Retina (tissue), 1 donor: ENCODE data around the gene TMEM232.
"Not testable (repeated sequence)": the region's sequence is repeated elsewhere in the genome, so short reads cannot be mapped to it uniquely, and the experiment has no call there.

Source experiments
- DNase-seq: peaks from one replicate; pipeline ENCODE4 v3.0.0-alpha.2; 2016

TMEM232 gene

GRCh38 chr5:110705349-110705748, 21.1 kb downstream of the TMEM232 start:
- DNase-seq: no peak

- no peak for DNase-seq
Measured at GRCh38 chr5:110703481-110703880, 23.0 kb downstream of the TMEM232 start.

- no peak for DNase-seq
Measured at GRCh38 chr5:110702704-110703103, 23.8 kb downstream of the TMEM232 start.

DNA sequence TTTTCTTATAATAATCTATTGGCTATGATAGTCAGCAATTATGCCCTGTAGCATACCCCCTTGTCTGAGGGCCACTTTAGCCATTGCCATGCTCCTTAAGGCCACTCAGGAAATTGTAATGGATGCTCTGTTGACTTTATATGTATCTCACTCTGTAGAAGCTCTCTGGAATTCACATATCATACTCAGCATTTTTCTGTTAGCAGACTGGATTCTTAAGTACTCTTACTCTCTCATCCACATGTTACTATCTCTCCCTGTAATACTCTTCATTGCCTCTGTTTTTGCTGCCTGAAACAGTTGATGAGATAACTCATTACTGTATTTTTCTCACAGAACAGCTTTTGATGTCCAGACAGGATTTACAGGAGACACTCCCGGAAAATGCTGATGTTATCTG, 24.2 kb downstream of the TMEM232 start:
- DNase-seq: no peak

DNA sequence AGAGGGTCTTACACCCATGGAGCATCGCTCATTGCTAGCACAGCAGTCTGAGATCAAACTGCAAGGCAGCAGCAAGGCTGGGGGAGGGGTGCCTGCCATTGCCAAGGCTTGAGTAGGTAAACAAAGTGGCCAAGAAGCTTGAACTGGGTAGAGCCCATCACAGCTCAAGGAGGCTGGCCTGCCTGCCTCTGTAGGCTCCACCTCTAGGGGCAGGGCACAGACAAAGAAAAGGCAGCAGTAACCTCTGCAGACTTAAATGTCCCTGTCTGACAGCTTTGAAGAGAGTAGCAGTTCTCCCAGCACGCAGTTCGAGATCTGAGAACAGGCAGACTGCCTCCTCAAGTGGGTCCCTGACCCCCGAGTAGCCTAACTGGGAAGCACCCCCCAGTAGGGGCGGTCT, 33.8 kb downstream of the TMEM232 start:
- not testable (repeated sequence) for DNase-seq

GRCh38 chr5:110690587-110690986, 35.9 kb downstream of the TMEM232 start:
- not testable (repeated sequence) for DNase-seq

DNA sequence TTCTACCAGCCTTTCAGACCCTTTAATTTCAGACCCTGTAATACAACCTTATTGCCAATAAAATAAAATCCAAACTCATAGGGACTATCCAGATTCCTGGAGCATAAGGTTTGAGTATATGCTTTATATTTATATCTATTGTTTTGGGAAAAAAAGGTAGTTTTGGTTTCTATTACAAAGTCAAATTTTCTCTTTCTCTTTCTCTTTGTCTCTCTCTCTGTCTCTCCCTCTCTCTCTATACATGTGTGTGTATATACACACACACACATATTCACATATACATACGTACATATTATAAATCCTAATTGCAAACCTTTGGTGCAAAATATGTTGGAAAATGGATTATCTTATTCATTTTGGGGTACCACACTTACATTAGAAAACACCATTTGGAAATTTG, 39.0 kb downstream of the TMEM232 start:
- no peak for DNase-seq

GRCh38 chr5:110686270-110686669, 40.2 kb downstream of the TMEM232 start:
- DNase-seq: no peak

- no peak for DNase-seq
Measured at GRCh38 chr5:110681953-110682352, 44.5 kb downstream of the TMEM232 start.

- no peak for DNase-seq
Measured at GRCh38 chr5:110681109-110681508, 45.4 kb downstream of the TMEM232 start.

DNA sequence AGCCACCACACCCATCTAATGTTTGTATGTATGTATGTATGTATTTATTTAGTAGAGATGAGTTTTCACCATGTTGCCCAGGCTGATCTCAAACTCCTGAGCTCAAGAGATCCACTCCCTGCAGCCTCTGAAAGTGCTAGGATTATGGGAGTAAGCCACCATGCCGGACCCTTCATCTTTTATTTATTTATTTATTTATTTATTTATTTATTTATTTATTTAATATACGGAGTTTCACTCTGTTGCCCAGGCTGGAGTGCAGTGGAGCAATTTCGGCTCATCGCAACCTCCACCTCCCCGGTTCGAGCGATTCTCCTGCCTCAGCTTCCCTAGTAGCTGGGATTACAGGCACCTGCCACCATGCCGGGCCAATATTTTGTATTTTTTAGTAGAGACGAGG, 49.9 kb downstream of the TMEM232 start:
- DNase-seq: not testable (repeated sequence)

DNA sequence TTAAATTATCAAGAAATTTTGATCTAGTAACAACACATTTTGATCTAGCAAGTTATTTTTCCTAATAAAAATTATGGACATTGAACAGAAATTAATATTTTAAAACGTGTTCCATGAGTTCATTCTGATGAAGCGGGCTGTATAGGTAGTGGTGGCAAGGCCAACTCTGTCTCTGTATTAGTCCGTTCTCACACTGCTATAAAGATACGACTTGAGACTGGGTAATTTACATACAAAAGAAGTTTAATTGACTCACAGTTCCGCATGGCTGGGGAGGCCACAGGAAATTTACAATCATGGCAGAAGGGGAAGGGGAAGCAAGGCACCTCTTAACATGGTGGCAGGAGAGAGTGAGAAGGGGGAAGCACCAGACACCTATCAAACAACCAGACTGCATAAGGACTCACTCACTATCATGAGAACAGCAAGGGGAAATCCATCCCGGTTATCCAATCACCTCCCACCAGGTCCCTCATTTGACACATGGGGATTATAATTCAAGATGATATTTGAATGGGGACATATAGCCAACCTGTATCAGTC, 61.2 kb downstream of the TMEM232 start:
- DNase-seq: no peak

- DNase-seq: no peak
Measured at GRCh38 chr5:110663525-110663924, 62.9 kb downstream of the TMEM232 start.

GRCh38 chr5:110658006-110658405, 68.5 kb downstream of the TMEM232 start:
- no peak for DNase-seq

GRCh38 chr5:110653231-110653970, 73.1 kb downstream of the TMEM232 start:
- DNase-seq: no peak

DNA sequence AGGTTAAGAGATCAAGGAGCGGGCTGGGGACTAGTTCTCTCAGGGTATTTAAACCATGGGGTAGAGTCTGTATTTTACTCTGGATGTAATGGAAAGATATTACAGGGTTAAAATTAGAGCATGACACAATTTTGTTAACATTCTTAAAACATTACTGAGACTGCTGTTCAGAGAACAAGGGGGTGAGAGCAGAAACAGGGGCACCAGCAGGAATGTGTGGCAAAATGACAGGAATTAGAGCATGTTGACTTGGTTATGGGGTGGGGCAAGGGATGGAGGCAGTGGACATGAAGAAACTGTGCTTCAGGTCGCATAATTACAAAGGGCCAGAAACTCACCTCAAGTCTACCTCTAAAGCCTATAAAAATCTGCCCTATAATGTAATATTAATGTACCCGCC, 75.0 kb downstream of the TMEM232 start:
- DNase-seq: no peak

DNA sequence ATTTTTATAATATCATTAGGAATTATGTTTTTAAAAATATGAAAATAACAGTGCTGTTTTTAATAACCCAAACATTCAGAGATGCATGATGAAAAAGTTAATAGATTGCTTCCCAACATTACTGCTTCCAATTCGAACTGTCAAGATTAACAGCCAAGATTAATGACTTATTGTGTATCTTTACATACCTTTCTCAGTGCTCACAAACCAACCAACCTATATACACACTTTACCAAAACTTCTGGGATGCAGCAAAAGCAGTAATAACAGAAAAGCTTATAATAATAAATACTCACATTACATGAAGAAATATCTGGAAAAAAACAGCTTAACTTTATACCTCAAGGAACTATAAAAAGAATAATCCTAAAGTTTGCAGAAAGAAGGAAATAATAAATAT, 82.1 kb downstream of the TMEM232 start:
- no peak for DNase-seq

DNA sequence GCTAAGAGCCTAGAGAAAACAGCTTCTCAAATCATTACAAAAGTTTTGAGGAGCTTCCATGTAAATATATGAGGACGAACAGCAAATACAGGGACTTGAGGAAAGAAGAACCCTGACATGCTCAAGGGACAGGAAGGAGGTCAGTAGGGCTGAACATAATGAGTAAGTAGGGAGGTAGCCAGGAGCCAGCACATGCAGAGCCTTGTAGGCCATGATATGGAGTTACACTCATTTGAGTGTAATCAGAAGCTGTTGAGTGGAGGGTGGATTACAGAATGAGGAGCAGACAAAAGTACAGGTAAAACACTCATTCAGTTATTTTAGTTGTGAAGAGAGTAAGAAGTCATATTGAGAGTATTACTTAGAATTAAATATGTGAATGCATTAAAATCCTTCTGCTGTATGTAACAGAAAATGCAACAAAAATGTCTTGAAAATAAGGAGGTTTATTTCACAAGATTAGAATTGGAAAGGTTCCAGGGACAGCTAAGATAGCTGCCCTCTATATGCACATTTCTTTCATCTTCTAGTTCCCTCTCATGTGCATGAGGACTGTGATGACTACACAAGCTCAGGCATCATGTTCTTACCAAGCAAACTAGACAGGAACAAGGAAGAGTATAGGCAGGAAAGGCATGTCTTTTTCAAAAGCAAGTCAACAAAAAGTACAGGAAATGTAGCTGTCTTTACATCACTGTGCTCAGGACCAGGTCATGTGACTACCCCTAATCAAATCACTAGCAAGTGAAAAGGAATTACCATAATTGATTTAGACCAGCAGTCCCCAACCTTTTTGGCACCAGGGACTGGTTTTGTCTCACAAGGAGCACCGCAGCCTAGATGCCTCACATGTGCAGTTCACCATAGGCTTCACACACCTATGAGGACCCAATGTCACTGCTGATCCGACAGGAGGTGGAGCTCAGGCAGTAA, 87.2 kb downstream of the TMEM232 start:
- DNase-seq: no peak

DNA sequence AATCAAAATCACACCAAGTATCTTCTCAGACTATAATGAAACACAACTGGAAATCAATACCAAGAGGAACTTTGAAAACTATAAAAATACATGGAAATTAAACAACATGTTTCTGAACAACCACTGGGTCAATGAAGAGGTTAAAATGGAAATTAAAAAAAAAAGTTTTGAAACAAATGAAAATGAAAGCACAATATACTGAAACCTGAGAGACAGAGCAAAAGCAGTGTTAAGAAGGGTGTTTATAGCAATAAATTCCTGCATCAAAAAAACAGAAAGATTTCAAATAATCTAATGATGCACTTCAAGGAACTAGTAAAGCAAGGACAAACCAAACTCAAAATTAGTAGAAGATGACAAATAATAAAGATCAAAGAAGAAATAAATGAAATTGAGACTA, 92.0 kb downstream of the TMEM232 start:
- DNase-seq: no peak

DNA sequence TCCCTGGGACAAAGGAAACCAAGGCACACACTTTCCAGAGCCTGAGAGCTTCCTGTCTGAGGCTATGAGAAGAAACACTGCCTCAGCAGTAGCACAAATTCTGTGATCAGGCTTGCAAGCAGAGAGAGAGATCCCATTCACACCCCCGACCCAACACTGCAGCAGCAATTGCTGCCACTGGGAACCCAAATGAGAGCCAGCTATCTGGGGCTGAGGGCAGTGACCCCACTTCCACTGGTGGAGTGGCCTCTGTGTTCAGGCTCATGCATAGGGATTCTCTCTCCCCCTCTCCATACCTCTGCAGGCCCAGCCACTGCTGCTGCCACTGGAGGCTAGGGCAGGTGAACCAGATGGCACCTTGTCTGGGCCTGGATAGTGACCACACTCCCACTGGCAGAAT, 95.2 kb downstream of the TMEM232 start:
- DNase-seq: no peak

- no peak for DNase-seq
Measured at GRCh38 chr5:110630350-110630749, 96.1 kb downstream of the TMEM232 start.

DNA sequence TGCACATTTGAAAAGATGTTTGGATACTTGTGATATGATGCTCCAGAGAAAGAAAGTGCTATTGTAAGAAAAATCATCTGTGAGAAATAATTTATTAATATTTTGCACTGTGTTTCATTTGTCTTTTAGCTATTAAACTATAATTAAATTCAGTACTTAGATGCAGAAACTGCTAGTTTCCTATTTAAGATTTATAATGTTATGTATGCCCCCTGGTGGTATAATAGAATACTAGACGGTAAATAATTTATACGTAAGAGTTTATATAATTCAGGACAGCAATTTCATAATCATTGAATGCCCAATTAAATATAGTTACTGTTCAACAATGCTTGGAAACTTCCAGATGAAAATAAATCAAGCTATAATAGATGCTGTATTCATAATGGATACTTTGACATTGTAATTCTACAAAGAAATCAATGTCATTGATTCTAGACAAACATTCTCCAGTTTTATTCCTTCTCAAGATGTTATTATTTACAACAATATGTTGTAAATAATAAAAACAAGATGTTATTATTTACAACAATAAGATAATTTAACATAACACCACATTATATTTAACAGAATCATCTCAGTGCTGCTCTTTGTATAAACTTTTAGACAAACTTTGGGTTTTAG, 101.0 kb downstream of the TMEM232 start:
- DNase-seq: no peak

GRCh38 chr5:110623874-110624273, 102.6 kb downstream of the TMEM232 start:
- no peak for DNase-seq
